Suprapubic skin (tissue), 4 donors: Measurements from ENCODE around the gene CCSER1. TPM values are rescaled to one million over a fixed set of nuclear protein-coding genes. Genes with fewer than 3 reads are reported as not detected.

Source experiments
- DNase-seq, 2 donors: peaks; one replicate each; pipeline ENCODE4 v3.0.0-alpha.2; 2019; ENCODE audit warnings: low spot score in 2 of 2
- H3K27ac ChIP-seq: fragments of 200-600 bp; sonication (generic); one replicate; pipeline ENCODE4 v1.5.1; 2019
- H3K27me3 ChIP-seq: fragments of 200-600 bp; sonication (generic); one replicate; pipeline ENCODE4 v1.5.1; 2019
- H3K36me3 ChIP-seq: fragments of 200-600 bp; sonication (generic); one replicate; pipeline ENCODE4 v1.5.1; 2019
- H3K4me1 ChIP-seq: fragments of 200-600 bp; sonication (generic); one replicate; pipeline ENCODE4 v1.5.1; 2019
- H3K4me3 ChIP-seq: fragments of 200-600 bp; sonication (generic); one replicate; pipeline ENCODE4 v1.5.1; 2019; ENCODE audit warnings: mild to moderate bottlenecking
- H3K9me3 ChIP-seq: fragments of 200-600 bp; sonication (generic); one replicate; pipeline ENCODE4 v1.5.1; 2019
- CTCF ChIP-seq, 2 donors: fragments of 200-600 bp in 1 of 2; fragments of 450-650 bp in 1 of 2; sonication (generic) in 1 of 2; IDR thresholded peaks; one replicate each; pipeline ENCODE4 v1.5.1; 2016 to 2019; ENCODE audit warnings: antibody characterized with exemption in 2 of 2, mild to moderate bottlenecking in 1 of 2, moderate library complexity in 1 of 2
- EP300 ChIP-seq: sonication (generic); formaldehyde crosslinking; IDR thresholded peaks from one replicate; pipeline ENCODE4 v1.6.1; 2017; ENCODE audit warnings: antibody characterized with exemption
- POLR2A ChIP-seq, 2 donors: fragments of 450-650 bp; IDR thresholded peaks; one replicate each; pipeline ENCODE4 v1.6.1; 2017; ENCODE audit warnings: antibody characterized with exemption in 2 of 2, mild to moderate bottlenecking in 2 of 2, moderate library complexity in 2 of 2
- POLR2AphosphoS5 ChIP-seq, 3 donors: sonication (generic); formaldehyde crosslinking; IDR thresholded peaks; one replicate each; pipeline ENCODE4 v1.6.1; 2017; ENCODE audit warnings: antibody characterized with exemption in 3 of 3
- WGBS: methylation state at CpG from one replicate; pipeline ENCODE4 v1.1.5; 2018; 5-methylcytosine and 5-hydroxymethylcytosine counted together
- total RNA-seq, 4 donors: library from RNA; depleted of rRNA; stranded (reverse); fragments of >200 nt; gene quantifications; one replicate each; pipeline ENCODE4 v1.1.0, GENCODE V29; 2016

CCSER1 gene
- total RNA-seq, 4 donors from 2014 or later = 6.7 to 39.5 (median 11.8) TPM

DNA sequence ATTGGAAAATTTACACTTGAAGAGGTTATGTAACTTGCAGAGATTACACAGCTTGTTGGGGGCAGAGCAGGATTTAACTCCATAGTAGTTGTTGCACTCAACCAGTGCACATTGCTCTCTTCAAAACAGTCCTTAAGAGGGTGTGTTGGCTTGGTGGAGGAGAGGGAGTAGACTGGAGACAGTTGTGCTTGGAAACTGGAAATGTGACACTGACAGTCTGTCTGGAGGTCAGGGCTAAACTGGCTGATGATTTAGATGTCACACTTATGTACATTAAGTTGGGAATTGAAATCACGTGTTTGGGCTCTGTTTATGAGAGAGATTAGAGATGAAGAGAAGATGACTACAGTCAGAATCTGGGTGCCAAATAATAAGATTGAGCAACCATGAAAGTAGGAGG is 32.9 kb downstream of the CCSER1 start:
- 0% methylated on average over 1 of the region's 1 CpG for WGBS
- H3K9me3 ChIP-seq = no peaks in the 10 kb centered on the region
- H3K27ac ChIP-seq = no peak overlapping the region
- no peaks in the 10 kb centered on the region for H3K36me3 ChIP-seq
- TF ChIP-seq POLR2AphosphoS5 (IDR thresholded peaks at IDR 0.05) (no peak), POLR2A (IDR thresholded peaks at IDR 0.05) (no peak), CTCF (IDR thresholded peaks at IDR 0.05) (no peak), EP300 (no peak)
- no peaks in the 10 kb centered on the region for H3K27me3 ChIP-seq
- no peak for DNase-seq
- H3K4me3 ChIP-seq = no peak overlapping the region
- H3K4me1 ChIP-seq = no peaks in the 10 kb centered on the region

- Histone ChIP-seq H3K4me1 (no peaks in the 10 kb centered on the region), H3K9me3 (no peaks in the 10 kb centered on the region), H3K27ac (no peak overlapping the region), H3K4me3 (no peak overlapping the region), H3K27me3 (no peaks in the 10 kb centered on the region), H3K36me3 (no peaks in the 10 kb centered on the region)
- TF ChIP-seq CTCF (IDR thresholded peaks at IDR 0.05) (no peak), EP300 (no peak), POLR2A (IDR thresholded peaks at IDR 0.05) (no peak), POLR2AphosphoS5 (IDR thresholded peaks at IDR 0.05) (no peak)
- DNase-seq = no peak
- 93% methylated on average over 1 of the region's 1 CpG for WGBS
Measured at GRCh38 chr4:90162566-90162965, 35.4 kb downstream of the CCSER1 start.

DNA sequence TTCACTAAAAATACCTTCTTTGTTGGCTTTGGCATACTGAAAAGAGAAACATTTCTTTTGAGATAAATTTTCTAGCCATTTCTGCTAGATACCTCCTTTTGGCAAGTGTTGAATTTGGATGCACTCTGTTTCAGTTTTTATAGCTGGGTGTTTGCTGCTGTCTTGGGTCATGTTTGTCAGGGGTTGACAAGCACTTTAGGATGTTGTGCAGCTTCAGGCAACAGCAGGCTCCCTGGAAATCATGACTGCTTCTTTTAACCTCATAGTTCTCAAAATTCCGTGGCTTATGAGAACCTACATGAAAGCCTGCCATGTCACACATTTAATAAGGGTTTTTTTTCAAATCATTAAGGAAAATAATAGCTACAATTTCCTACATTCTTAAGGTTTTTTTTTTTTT is 36.7 kb downstream of the CCSER1 start:
- no peak for TF ChIP-seq POLR2AphosphoS5 (IDR thresholded peaks at IDR 0.05)
- no peak for TF ChIP-seq CTCF (IDR thresholded peaks at IDR 0.05)
- no peak for TF ChIP-seq POLR2A (IDR thresholded peaks at IDR 0.05)
- TF ChIP-seq EP300 = no peak
- no peaks in the 10 kb centered on the region for H3K36me3 ChIP-seq
- DNase-seq = no peak
- no peaks in the 10 kb centered on the region for H3K9me3 ChIP-seq
- WGBS = 65% methylated on average over 1 of the region's 1 CpG
- no peaks in the 10 kb centered on the region for H3K27me3 ChIP-seq
- H3K4me3 ChIP-seq = no peak overlapping the region
- H3K4me1 ChIP-seq = no peaks in the 10 kb centered on the region
- no peak overlapping the region for H3K27ac ChIP-seq

GRCh38 chr4:90165883-90166282 is 38.7 kb downstream of the CCSER1 start:
- WGBS = 77% methylated on average over 5 of the region's 5 CpGs
- Histone ChIP-seq H3K4me3 (no peak overlapping the region), H3K9me3 (no peaks in the 10 kb centered on the region), H3K27me3 (no peaks in the 10 kb centered on the region), H3K27ac (no peak overlapping the region), H3K36me3 (no peaks in the 10 kb centered on the region), H3K4me1 (no peaks in the 10 kb centered on the region)
- DNase-seq = no peak
- TF ChIP-seq EP300 (no peak), POLR2AphosphoS5 (IDR thresholded peaks at IDR 0.05) (no peak), POLR2A (IDR thresholded peaks at IDR 0.05) (no peak), CTCF (IDR thresholded peaks at IDR 0.05) (no peak)

- H3K27me3 ChIP-seq = no peaks in the 10 kb centered on the region
- no peaks in the 10 kb centered on the region for H3K36me3 ChIP-seq
- no peak overlapping the region for H3K4me3 ChIP-seq
- no peaks in the 10 kb centered on the region for H3K4me1 ChIP-seq
- H3K27ac ChIP-seq = no peak overlapping the region
- TF ChIP-seq CTCF (IDR thresholded peaks at IDR 0.05) (no peak), POLR2AphosphoS5 (IDR thresholded peaks at IDR 0.05) (no peak), EP300 (no peak), POLR2A (IDR thresholded peaks at IDR 0.05) (no peak)
- 64% methylated on average over 2 of the region's 2 CpGs for WGBS
- no peaks in the 10 kb centered on the region for H3K9me3 ChIP-seq
- DNase-seq = no peak
Measured at GRCh38 chr4:90171491-90171890, 44.3 kb downstream of the CCSER1 start.
